ENCODE data around the gene REM2.

Gene REM2

GRCh38 chr14:22888662-22889061 is 5.6 kb downstream of the REM2 start:
- no peak for DNase-seq (ENCODE audit: low spot score)
- in situ Hi-C loops (cut with MboI; ENCODE audit: low pct_unique_long_range_greater_than_20kb, low sequenced_read_pairs, unreplicated experiment) = no loop called here
- no peak for TF ChIP-seq CTCF (IDR thresholded peaks at IDR 0.05; ENCODE audit: extremely low read depth, insufficient read depth, missing control alignments)

- in situ Hi-C loops (cut with MboI; ENCODE audit: low pct_unique_long_range_greater_than_20kb, low sequenced_read_pairs, unreplicated experiment) = no loop called here
- TF ChIP-seq CTCF (IDR thresholded peaks at IDR 0.05; ENCODE audit: extremely low read depth, insufficient read depth, missing control alignments) = no peak
- no peak for DNase-seq (ENCODE audit: low spot score)
These were observed 7.4 kb downstream of the REM2 start for GRCh38 chr14:22890416-22890815.

GRCh38 chr14:22892488-22892887 is 9.5 kb downstream of the REM2 start:
- no peak for TF ChIP-seq CTCF (IDR thresholded peaks at IDR 0.05; ENCODE audit: extremely low read depth, insufficient read depth, missing control alignments)
- no peak for DNase-seq (ENCODE audit: low spot score)
- in situ Hi-C loops (cut with MboI; ENCODE audit: low pct_unique_long_range_greater_than_20kb, low sequenced_read_pairs, unreplicated experiment) = no loop called here

- TF ChIP-seq CTCF (IDR thresholded peaks at IDR 0.05; ENCODE audit: extremely low read depth, insufficient read depth, missing control alignments) = no peak
- no peak for DNase-seq (ENCODE audit: low spot score)
- in situ Hi-C loops (cut with MboI; ENCODE audit: low pct_unique_long_range_greater_than_20kb, low sequenced_read_pairs, unreplicated experiment) = no loop called here
These were observed 10.7 kb downstream of the REM2 start for GRCh38 chr14:22893706-22894105.

GRCh38 chr14:22895402-22895801 is 12.4 kb downstream of the REM2 start:
- in situ Hi-C loops (cut with MboI; ENCODE audit: low pct_unique_long_range_greater_than_20kb, low sequenced_read_pairs, unreplicated experiment) = no loop called here
- DNase-seq (ENCODE audit: low spot score) = no peak
- TF ChIP-seq CTCF (IDR thresholded peaks at IDR 0.05; ENCODE audit: extremely low read depth, insufficient read depth, missing control alignments) = no peak

GRCh38 chr14:22896356-22896755 is 13.3 kb downstream of the REM2 start:
- TF ChIP-seq CTCF (IDR thresholded peaks at IDR 0.05; ENCODE audit: extremely low read depth, insufficient read depth, missing control alignments) = no peak
- in situ Hi-C loops (cut with MboI; ENCODE audit: low pct_unique_long_range_greater_than_20kb, low sequenced_read_pairs, unreplicated experiment) = no loop called here

GRCh38 chr14:22896760-22897159 is 13.7 kb downstream of the REM2 start:
- in situ Hi-C loops (cut with MboI; ENCODE audit: low pct_unique_long_range_greater_than_20kb, low sequenced_read_pairs, unreplicated experiment) = no loop called here
- TF ChIP-seq CTCF (IDR thresholded peaks at IDR 0.05; ENCODE audit: extremely low read depth, insufficient read depth, missing control alignments) = no peak
- no peak for DNase-seq (ENCODE audit: low spot score)

More at GRCh38 chr14:22896356-22896755, 13.3 kb downstream of the REM2 start:
- DNase-seq (ENCODE audit: low spot score) = no peak
